GM18499 (cell line): Measurements from ENCODE around the gene ADCYAP1R1.

Source experiments
- ATAC-seq: cut with Tn5 transposase; IDR thresholded peaks from one replicate; pipeline ENCODE4 v1.9.1; 2021; ENCODE audit warnings: moderate number of reproducible peaks; ENCODE audit not compliant: insufficient read depth, unreplicated experiment

Gene ADCYAP1R1

GRCh38 chr7:31033674-31034300, 18.3 kb upstream of the ADCYAP1R1 start:
- no peak for ATAC-seq

- ATAC-seq, result no peak
Observed at GRCh38 chr7:31036924-31037323, 15.2 kb upstream of the ADCYAP1R1 start.

GRCh38 chr7:31043051-31043471, 9.0 kb upstream of the ADCYAP1R1 start:
- no peak for ATAC-seq

GRCh38 chr7:31044529-31044928, 7.6 kb upstream of the ADCYAP1R1 start:
- no peak for ATAC-seq

- no peak for ATAC-seq
Observed at GRCh38 chr7:31046723-31047122, 5.4 kb upstream of the ADCYAP1R1 start.

GRCh38 chr7:31047313-31048146, 4.6 kb upstream of the ADCYAP1R1 start:
- ATAC-seq, result no peak

- no peak for ATAC-seq
Observed at GRCh38 chr7:31049005-31049765, 2.9 kb upstream of the ADCYAP1R1 start.

GRCh38 chr7:31052487-31052840, 356 bp downstream of the ADCYAP1R1 start:
- no peak for ATAC-seq

GRCh38 chr7:31052841-31053601, 913 bp downstream of the ADCYAP1R1 start:
- ATAC-seq, result no peak

- ATAC-seq, result no peak
Observed at GRCh38 chr7:31053986-31054385, 1.9 kb downstream of the ADCYAP1R1 start.

- ATAC-seq, result no peak
Observed at GRCh38 chr7:31054608-31055278, 2.6 kb downstream of the ADCYAP1R1 start.

GRCh38 chr7:31055471-31055870, 3.4 kb downstream of the ADCYAP1R1 start:
- ATAC-seq, result no peak

GRCh38 chr7:31056775-31057346, 4.8 kb downstream of the ADCYAP1R1 start:
- ATAC-seq, result no peak

GRCh38 chr7:31058122-31058521, 6.0 kb downstream of the ADCYAP1R1 start:
- ATAC-seq, result no peak

- no peak for ATAC-seq
Observed at GRCh38 chr7:31058688-31059087, 6.6 kb downstream of the ADCYAP1R1 start.

- no peak for ATAC-seq
Observed at GRCh38 chr7:31059551-31059950, 7.4 kb downstream of the ADCYAP1R1 start.

GRCh38 chr7:31061185-31061584, 9.1 kb downstream of the ADCYAP1R1 start:
- no peak for ATAC-seq

GRCh38 chr7:31062746-31063435, 10.8 kb downstream of the ADCYAP1R1 start:
- no peak for ATAC-seq

GRCh38 chr7:31065021-31065593, 13.0 kb downstream of the ADCYAP1R1 start:
- ATAC-seq, result no peak
